ENCODE results near the gene RXYLT1.
A peak's percentile ranks its signal among the peaks of the same experiment; 100 is the strongest.
"Not testable (repeated sequence)": the region's sequence is repeated elsewhere in the genome, so short reads cannot be mapped to it uniquely, and the experiment has no call there.

RXYLT1 gene, protein sequence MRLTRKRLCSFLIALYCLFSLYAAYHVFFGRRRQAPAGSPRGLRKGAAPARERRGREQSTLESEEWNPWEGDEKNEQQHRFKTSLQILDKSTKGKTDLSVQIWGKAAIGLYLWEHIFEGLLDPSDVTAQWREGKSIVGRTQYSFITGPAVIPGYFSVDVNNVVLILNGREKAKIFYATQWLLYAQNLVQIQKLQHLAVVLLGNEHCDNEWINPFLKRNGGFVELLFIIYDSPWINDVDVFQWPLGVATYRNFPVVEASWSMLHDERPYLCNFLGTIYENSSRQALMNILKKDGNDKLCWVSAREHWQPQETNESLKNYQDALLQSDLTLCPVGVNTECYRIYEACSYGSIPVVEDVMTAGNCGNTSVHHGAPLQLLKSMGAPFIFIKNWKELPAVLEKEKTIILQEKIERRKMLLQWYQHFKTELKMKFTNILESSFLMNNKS

DNA sequence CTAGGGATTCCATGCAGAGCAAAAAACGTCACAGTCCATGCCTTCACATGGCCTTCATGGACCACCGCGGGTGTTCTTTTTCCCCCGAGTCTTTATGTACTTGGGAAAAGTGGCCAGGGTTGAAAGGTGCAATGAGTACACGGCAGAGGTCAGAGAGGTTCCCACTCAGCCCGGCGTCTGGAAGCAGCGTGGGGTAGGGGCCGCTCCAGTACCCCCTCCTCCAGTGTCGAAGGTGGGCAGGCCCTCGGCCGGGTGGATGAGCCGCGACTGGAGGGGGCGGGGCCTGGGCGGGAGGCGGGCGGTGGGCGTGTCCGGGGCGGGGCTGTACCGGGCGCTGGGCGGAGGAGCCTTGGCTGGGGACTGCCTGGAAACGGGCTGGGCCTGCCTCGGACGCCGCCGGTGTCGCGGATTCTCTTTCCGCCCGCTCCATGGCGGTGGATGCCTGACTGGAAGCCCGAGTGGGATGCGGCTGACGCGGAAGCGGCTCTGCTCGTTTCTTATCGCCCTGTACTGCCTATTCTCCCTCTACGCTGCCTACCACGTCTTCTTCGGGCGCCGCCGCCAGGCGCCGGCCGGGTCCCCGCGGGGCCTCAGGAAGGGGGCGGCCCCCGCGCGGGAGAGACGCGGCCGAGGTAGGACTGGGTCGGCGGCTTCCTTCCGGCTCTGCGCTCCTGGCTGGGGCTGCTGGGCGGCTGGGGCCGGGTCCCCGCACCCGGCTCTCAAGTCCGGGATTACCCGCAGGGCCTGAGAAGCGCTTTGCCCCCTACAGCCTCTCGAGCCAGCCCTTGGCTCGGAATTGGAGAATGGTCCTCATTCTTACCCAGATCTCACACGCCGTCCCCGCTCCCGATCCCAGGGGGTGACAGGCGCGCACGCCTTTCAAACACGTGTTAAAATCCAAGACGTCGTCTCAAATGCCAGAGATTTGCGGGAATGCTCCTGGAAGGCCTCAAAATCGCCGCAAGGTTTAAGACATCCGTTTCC lies at the start of gene RXYLT1:
TSS of gene RXYLT1 (plus strand) at position 412 of the 984 bp plus-strand sequence. CDS start at position 464, 52 bp downstream.
- DNase-seq = peak; percentile 86

GRCh38 chr12:63732779-63733178 lies 46.9 kb upstream of the RXYLT1 start:
- DNase-seq = not testable (repeated sequence)

- not testable (repeated sequence) for DNase-seq
Measured at GRCh38 chr12:63733585-63733984, 46.1 kb upstream of the RXYLT1 start.

DNA sequence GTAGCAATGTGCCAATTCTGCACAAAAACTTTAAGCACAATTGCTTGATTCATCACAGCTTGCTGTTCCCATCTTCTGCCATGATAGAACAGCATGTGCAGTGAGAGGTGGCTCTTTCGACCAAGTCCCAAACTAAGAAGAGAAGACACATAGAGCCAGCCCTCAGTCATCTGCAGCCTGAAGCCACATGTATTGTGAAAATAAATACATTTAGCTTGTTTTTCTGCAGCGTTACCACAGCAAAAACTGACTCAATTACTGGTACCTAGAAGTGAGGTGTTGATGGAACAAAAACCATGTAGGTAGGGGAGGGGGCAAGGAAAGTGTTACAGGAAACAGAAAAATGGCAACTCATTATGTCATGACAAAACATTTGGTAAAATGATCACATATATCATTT lies 39.2 kb upstream of the RXYLT1 start:
- DNase-seq = not testable (repeated sequence)

GRCh38 chr12:63741431-63741830 lies 38.3 kb upstream of the RXYLT1 start:
- not testable (repeated sequence) for DNase-seq

- DNase-seq = not testable (repeated sequence)
Measured at GRCh38 chr12:63744110-63744509, 35.6 kb upstream of the RXYLT1 start.

GRCh38 chr12:63746470-63746869 lies 33.2 kb upstream of the RXYLT1 start:
- not testable (repeated sequence) for DNase-seq

DNA sequence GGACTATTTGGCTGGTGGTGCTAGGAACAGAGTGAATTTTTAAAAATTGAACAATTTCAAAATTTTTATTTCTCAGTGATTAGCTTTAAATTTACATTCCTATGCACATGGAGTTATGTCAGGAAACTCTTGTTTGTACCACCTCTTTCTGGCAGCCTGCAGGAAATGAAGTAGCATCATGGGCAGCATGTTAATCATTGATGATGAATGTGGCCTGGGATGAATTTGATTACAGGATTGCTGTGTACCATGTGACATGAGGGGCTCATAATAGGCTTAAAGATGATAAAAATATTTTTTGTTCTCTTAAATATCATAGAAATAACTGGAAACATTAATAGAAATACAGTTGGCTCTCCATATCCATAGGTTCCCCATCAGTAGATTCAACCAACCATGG lies 32.6 kb upstream of the RXYLT1 start:
- not testable (repeated sequence) for DNase-seq

DNA sequence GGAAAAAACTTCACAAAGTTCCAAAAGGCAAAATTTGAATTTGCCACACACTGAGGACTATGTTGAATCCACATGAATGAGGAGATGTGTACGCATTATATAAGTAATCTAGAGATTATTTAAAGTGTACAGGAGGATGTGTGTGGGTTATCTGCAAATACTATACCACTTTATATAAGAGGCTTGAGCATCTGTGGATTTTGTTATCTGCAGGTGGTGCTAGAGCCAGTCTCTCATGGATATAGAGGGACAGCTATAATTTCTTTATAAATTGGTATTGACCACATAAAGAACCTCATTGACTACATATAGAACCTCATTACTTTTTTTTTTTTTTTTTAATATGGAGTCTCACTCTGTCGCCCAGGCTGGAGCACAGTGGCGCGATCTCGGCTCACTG lies 32.2 kb upstream of the RXYLT1 start:
- DNase-seq = no peak

DNA sequence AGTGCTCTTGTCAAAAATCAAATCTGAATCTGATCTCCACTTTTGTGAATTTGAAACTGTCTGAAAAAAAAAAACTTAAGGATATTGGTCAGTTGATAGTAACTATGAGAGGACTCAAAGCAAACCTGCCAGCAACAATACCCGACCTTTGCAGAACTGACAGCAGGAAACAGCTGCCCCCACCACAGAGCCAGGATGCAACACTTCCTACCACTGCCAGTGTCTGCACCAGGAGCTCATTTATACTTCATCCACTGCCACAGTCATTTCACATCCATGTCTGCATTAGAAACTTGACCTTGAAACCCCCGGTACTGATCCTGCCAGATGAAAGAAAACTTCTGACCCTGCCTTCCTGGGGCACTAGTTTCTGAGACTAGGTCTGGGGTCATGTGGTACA lies 27.4 kb upstream of the RXYLT1 start:
- DNase-seq = no peak

DNA sequence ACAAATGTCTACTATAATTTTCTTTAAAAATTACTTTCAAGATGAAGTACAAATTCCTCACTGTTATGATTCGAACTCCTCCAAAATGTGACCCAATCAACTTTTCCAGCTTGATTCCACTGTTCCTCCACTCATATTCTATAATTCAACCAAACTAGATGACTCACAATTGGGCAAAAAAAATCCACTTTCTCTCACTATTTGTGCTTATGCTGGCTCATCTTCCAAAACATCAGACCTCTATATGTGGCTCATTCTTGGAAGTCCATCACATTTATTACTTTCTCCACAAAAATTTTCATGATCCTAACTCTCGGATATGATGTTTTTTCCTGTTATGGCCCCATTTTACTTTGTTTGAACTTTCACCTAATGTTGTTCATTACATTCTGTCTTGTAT lies 26.9 kb upstream of the RXYLT1 start:
- DNase-seq = no peak

DNA sequence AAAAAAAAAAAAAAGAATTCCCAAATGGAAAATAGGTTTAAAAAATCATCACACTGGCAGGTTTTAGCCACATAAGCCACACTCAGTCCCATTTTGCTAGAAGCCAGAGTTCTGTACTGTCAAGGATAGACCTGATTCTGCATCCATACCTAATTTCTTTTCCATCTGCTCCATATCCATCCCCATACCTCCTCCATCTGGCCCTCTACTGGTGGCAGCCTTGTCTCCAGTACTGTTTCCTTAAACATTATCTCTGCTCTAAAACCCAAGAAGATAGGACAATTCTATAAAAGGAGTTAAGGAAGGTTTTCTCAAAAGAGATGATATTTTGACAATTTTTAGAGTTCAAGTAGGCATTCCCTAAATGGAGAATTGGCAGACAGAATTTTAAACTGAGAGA lies 26.0 kb upstream of the RXYLT1 start:
- DNase-seq = no peak

DNA sequence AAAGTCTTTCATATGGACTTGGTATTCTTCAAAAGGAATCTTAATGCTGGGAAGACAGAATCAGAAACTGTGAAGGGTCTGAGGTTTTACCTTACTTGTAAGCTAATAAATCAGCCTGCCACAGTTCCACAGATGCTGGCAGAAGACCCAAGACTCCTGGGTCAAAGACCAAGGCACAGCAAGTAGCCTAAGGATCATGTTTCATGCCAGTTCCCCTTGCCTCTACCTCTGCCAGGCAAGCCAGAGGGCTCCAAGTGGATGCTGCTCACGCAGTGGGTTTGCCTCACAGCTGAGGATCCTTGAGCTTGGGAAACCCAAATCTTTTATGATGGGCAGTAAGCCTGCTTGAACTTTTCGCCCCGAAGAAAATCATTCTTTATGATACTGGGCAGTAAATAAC lies 15.2 kb upstream of the RXYLT1 start:
- DNase-seq = no peak

- DNase-seq = no peak
Measured at GRCh38 chr12:63766498-63766897, 13.2 kb upstream of the RXYLT1 start.

- no peak for DNase-seq
Measured at GRCh38 chr12:63770375-63770774, 9.3 kb upstream of the RXYLT1 start.

GRCh38 chr12:63777340-63777739 lies 2.4 kb upstream of the RXYLT1 start:
- DNase-seq = no peak

- no peak for DNase-seq
Measured at GRCh38 chr12:63782466-63782865, 2.8 kb downstream of the RXYLT1 start.

DNA sequence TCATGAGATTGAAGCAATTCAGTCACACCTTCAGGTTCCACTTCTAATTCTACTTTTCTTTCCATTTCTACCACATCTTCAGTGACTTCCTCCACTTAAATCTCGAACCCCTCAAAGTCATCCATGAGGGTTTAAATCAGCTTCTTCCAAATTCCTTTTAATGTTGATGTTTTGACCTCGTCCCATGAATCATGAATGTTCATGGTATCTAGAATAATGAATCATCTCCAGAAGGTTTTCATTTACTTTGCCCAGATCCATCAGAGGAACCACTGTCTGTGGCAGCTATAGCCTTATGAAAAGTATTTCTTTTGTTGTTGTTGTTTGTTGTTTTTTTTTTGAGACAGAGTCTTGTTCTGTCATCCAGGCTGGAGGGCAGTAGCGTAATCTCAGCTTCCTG lies 7.6 kb downstream of the RXYLT1 start:
- DNase-seq = no peak

GRCh38 chr12:63790608-63790945 lies 10.9 kb downstream of the RXYLT1 start:
- no peak for DNase-seq

GRCh38 chr12:63792338-63792737 lies 12.6 kb downstream of the RXYLT1 start:
- no peak for DNase-seq

GRCh38 chr12:63795032-63795687 lies 15.5 kb downstream of the RXYLT1 start:
- no peak for DNase-seq

- no peak for DNase-seq
Measured at GRCh38 chr12:63795944-63796343, 16.2 kb downstream of the RXYLT1 start.

DNA sequence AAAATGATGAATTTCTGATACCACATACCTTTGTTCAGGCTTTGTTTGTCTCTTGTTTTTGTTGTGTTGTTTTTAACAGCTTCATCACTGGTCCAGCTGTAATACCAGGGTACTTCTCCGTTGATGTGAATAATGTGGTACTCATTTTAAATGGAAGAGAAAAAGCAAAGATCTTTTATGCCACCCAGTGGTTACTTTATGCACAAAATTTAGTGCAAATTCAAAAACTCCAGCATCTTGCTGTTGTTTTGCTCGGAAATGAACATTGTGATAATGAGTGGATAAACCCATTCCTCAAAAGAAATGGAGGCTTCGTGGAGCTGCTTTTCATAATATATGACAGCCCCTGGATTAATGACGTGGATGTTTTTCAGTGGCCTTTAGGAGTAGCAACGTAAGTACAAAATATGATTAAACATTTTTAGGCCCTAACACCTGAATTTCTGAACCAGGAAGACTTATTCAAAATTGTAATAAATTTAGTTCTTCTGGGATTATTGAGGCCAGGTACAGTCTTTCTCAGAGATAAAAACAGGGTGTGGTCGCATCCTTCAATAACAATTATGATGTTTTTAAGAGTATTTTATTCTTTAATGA lies 22.4 kb downstream of the RXYLT1 start:
- peak; percentile 41 for DNase-seq

Measured in CD4-positive, alpha-beta T cell treated with Interleukin-12 subunit alpha and Interleukin-12 subunit beta, for 1 hour (primary cell).